Head of caudate nucleus (tissue), 42 donors: ENCODE measurements around the gene NAPEPLD.
"Not testable (repeated sequence)": the region's sequence is repeated elsewhere in the genome, so short reads cannot be mapped to it uniquely, and the experiment has no call there.

ENCODE experiments used
- DNase-seq, 42 donors: peaks; one replicate each; pipeline versions ENCODE4 v3.0.0 to v3.0.0-alpha.2; 2020 to 2021; ENCODE audit warnings: mixed read lengths in 7 of 42
- intact Hi-C: fragments of 100-400 bp; cut with DNase I; formaldehyde crosslinking; loops from one replicate; pipeline ENCODE4 v1.15.0; 2022

Gene NAPEPLD

DNA sequence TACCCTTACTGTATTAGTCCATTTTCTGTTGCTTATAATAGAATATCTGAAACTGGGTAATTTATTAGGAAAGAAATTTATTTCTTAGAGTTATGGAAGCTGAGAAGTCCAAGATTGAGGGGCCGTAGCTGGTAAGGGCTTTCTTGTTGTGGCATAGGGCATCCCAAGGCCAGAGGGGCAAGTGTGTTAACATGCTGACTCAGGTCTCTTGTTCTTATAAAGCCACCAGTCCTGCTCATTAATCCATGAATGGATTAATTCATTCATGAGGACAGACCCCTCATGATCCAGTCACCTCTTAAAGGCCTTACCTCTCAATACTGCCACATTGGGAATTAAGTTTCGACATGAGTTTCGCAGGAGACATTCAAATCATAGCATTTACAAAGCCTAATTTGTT, 71.6 kb downstream of the NAPEPLD start:
- intact Hi-C loops = loop anchor here (10.0 kb wide), 1 partner anchor 67 kb away; the partner anchor contains the start of gene NAPEPLD

DNA sequence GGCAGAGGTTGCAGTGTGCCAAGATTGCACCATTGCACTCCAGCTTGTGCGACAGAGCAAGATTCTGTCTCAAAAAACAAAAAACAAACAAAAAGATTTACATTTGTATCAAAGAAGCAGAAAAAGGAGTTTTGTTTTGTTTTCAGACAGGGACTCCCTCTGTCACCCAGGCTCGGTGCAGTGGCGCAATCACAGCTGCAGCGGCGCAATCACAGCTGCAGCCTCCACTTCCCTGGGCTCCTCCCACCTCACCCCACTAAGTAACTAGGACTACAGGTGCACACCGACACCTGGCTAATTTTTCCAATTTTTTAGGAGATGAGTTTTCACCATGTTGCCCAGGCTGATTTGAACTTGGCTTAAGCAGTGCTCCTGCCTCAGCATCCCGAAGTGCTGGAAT, 72.1 kb downstream of the NAPEPLD start:
- DNase-seq = peak in 17 of 42 donors; percentile 10 to 67 (median 26)
- intact Hi-C loops = loop anchor here (10.0 kb wide), 1 partner anchor 68 kb away; the partner anchor contains the start of gene NAPEPLD

More for the DNA sequence above, 71.6 kb downstream of the NAPEPLD start:
- DNase-seq = no peak

GRCh38 chr7:103075337-103075918, 73.5 kb downstream of the NAPEPLD start:
- intact Hi-C loops = loop anchor here (10.0 kb wide), 1 partner anchor 69 kb away; the partner anchor contains the start of gene NAPEPLD
- DNase-seq = peak; percentile 51 to 89 (median 72)

DNA sequence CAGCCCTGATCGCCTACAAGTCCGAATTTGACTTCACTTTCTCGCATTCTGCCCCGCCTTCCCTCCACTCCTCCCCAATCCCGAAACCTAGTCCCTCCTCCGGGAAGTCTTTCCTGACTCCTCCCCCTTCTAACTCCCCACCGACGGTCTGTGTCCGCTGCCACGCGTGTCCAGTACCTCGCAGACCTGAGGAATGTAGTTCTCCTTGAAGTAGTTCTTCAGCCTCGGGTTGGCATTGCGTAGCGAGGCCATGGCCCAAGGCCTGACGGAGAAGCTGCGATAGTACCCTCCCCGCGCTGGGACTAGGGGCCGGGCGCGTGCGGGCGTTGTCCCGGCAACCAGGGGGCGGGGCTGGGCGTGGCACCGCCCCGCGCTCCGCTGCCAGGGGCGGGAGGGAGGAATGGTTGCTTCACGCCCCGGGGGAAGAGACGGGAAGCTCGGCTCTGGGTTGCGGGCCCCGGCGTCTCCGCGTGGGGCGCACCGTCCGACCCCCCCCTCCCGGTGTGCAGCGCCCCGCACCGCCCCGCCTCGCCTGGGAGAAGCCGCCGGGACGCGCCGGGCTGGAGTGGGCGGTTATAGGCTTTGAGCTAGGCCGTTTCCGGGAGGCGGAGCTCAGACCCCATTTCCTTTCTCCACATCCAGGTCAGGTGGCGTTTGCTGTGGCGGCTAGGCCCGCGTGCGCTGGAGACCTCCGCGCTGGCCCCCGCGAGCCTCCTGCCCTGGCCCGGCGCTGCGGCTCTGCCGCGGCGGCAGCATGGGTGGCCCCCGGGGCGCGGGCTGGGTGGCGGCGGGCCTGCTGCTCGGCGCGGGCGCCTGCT, 74.2 kb downstream of the NAPEPLD start, which contains the start of the genes ARMC10 and FBXL13:
Gene ARMC10 (plus strand): TSS at position 622 of the 818 bp plus-strand sequence. CDS start 133 bp downstream, at position 755.
Gene FBXL13 (minus strand): TSS at position 278 of the 818 bp plus-strand sequence.
- intact Hi-C loops = loop anchor here (10.0 kb wide), 1 partner anchor 70 kb away; the partner anchor contains the start of gene NAPEPLD
- DNase-seq = peak; percentile 80 to 96 (median 92)

DNA sequence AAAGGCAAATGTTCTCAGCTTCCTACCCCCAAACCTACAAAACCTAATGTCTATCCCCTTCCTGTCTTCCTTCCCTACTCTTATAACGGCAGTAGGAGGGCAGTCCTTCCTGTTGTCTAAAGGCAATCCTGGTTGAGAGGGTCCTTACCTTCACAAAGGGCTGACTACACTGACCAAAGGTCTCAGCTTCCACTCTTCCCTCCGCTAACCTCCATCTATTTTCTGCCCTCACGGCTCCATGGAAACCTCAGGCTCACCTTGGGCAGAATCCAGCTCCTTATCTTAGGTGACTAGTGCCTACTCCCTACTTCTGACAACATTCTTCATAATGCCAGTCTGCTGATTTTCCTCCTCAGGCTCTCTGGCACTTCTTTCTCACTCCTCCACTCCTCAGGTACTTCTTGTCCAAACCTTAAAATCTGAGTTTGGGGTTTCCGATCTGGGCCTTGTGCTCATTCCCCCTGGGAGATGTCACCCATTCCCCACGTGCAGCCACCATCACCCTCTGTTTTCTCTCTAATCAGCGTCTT, 74.8 kb downstream of the NAPEPLD start:
- no peak for DNase-seq
- intact Hi-C loops = loop anchor here (10.0 kb wide), 1 partner anchor 71 kb away; the partner anchor contains the start of gene NAPEPLD

GRCh38 chr7:103071000-103071399, 77.9 kb downstream of the NAPEPLD start:
- intact Hi-C loops = loop anchor here (10.0 kb wide), 1 partner anchor 74 kb away; the partner anchor contains the start of gene NAPEPLD

DNA sequence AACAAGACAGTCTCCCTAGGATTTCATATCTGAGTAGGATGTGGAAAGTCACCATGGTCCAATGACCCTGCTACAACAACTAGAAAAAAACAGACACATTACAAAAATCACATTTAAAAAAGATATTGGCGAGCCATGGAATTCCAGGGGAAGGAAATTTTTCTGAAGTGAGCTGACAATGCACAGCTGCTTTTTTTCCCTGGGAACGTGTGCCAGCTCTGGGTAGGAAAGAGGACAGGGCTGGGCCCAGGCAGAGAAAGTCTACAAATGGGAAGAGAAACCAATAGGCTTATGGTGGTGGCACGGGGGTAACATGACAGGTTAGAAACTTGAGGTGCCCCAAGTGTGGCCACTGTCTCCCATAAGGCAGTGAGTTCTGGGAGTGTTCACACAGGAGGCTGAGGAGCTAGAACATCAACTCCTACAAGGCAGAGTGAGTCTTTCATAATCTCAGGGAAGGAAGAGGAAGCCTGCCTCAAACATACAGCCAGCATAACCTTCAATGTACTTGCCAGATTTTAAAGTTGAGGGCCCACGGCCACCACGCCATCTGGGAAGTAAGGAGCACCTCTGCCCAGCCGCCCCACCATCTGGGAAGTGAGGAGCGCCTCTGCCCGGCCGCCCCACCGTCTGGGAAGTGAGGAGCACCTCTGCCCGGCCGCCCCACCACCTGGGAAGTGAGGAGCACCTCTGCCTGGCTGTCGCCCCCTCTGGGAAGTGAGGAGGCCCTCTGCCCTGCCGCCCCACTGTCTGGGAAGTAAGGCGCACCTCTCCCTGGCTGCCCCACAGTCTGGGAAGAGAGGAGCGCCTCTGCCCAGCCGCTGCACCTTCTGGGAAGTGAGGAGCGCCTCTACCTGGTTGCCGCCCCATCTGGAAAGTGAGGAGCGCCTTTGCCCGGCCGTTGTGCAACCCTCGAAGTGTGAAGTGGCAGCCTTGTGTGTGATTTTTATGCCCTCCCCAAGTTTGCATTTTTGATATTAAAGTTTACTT, 80.2 kb downstream of the NAPEPLD start:
- intact Hi-C loops = no loop called here
- DNase-seq = no peak

More at GRCh38 chr7:103071000-103071399, 77.9 kb downstream of the NAPEPLD start:
- no peak for DNase-seq

- intact Hi-C loops = no loop called here
Measured at GRCh38 chr7:103065667-103066066, 83.2 kb downstream of the NAPEPLD start.

DNA sequence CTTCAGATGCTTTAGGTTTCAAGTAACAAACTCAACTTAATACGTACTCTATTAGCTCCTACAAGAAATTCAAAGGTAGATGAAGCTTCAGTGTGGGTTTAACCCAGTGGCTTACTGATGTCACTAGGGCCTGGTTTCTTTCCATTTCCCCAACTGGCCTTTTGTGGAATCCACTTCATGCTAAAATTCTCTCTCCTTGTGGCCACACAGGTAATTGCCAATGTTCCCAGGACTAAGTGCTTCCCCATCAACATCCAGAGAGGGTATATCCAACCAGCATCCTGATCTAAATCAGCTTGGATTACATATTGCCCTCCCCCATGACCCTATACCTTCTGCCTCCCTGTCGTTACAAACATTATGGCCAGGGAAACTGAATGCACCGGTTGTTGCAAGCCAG, 85.0 kb downstream of the NAPEPLD start:
- intact Hi-C loops = no loop called here
- no peak for DNase-seq

More at GRCh38 chr7:103065667-103066066, 83.2 kb downstream of the NAPEPLD start:
- peak in 18 of 42 donors; percentile 2 to 60 (median 22) for DNase-seq

GRCh38 chr7:103059471-103059870, 89.4 kb downstream of the NAPEPLD start:
- intact Hi-C loops = no loop called here

GRCh38 chr7:103058122-103058521, 90.8 kb downstream of the NAPEPLD start:
- intact Hi-C loops = no loop called here
- no peak for DNase-seq

More at GRCh38 chr7:103059471-103059870, 89.4 kb downstream of the NAPEPLD start:
- no peak for DNase-seq

GRCh38 chr7:103056006-103056405, 92.9 kb downstream of the NAPEPLD start:
- DNase-seq, intact Hi-C loops: not testable (repeated sequence)

DNA sequence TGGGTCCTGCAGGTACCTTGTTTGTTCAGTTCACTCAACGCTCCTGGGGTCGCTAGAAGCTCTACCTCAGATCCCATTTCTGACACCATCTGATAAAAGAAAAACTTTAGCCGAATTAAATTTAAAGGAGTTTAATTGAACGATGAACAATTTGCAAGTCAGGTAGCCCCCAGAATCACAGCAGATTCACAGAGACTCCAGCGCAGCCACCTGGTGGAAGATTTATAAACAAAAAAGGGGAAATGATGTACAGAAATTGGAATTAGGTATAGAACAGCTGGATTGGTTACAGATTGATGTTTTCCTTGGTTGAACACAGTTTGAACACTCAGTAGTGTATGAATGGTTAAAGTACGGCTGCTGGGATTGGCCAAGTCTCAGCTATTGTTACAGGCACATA, 97.4 kb downstream of the NAPEPLD start:
- no peak for DNase-seq
- intact Hi-C loops = no loop called here
